Liver (tissue), 3 donors: ENCODE results near the gene IRAG1.

Experiments
- ATF3 ChIP-seq: IDR thresholded peaks from 2 replicates; pipeline ENCODE4 v1.6.1; 2016; ENCODE audit warnings: antibody characterized with exemption
- CTCF ChIP-seq: fragments of 150-350 bp; IDR thresholded peaks from 2 replicates; pipeline ENCODE4 v1.5.1; 2017; ENCODE audit warnings: improper control_type of control experiment, low read depth, low read length; ENCODE audit not compliant: missing input control
- EGR1 ChIP-seq, 2 donors: IDR thresholded peaks; 2 replicates each; pipeline ENCODE4 v1.6.1; 2016 to 2018; ENCODE audit warnings: antibody characterized with exemption in 2 of 2, low read depth in 2 of 2
- FOXA1 ChIP-seq: IDR thresholded peaks from 2 replicates; pipeline ENCODE4 v1.6.1; 2016; ENCODE audit warnings: antibody characterized with exemption
- GABPA ChIP-seq, 2 donors: IDR thresholded peaks in 1 of 2; conservative IDR thresholded peaks in 1 of 2; 2 replicates each; pipeline ENCODE4 v1.6.1; 2016; ENCODE audit warnings: antibody characterized with exemption in 2 of 2, mild to moderate bottlenecking in 1 of 2, moderate library complexity in 1 of 2
- JUND ChIP-seq, 2 donors: IDR thresholded peaks; 2 replicates each; pipeline ENCODE4 v1.6.1; 2016; ENCODE audit warnings: antibody characterized with exemption in 2 of 2
- MAX ChIP-seq: IDR thresholded peaks from 2 replicates; pipeline ENCODE4 v1.6.1; 2016; ENCODE audit warnings: antibody characterized with exemption
- NR2F2 ChIP-seq: IDR thresholded peaks from 2 replicates; pipeline ENCODE4 v1.6.1; 2016; ENCODE audit warnings: antibody characterized with exemption
- RAD21 ChIP-seq, 2 donors: IDR thresholded peaks; 2 replicates each; pipeline ENCODE4 v1.6.1; 2016; ENCODE audit warnings: antibody characterized with exemption in 2 of 2, mild to moderate bottlenecking in 2 of 2
- REST ChIP-seq: IDR thresholded peaks from 2 replicates; pipeline ENCODE4 v1.6.1; 2016; ENCODE audit warnings: antibody characterized with exemption, mild to moderate bottlenecking
- RXRA ChIP-seq, 2 donors: IDR thresholded peaks; 2 replicates each; pipeline ENCODE4 v1.6.1; 2017 to 2018; ENCODE audit warnings: antibody characterized with exemption in 2 of 2, mild to moderate bottlenecking in 1 of 2
- TAF1 ChIP-seq: conservative IDR thresholded peaks from 2 replicates; pipeline ENCODE4 v1.6.1; 2016; ENCODE audit warnings: antibody characterized with exemption, mild to moderate bottlenecking
- YY1 ChIP-seq: IDR thresholded peaks from 2 replicates; pipeline ENCODE4 v1.6.1; 2016; ENCODE audit warnings: antibody characterized with exemption, mild to moderate bottlenecking
- ZBTB33 ChIP-seq: IDR thresholded peaks from 2 replicates; pipeline ENCODE4 v1.6.1; 2016; ENCODE audit warnings: antibody characterized with exemption
- donor health status: healthy.
- donor health status: healthy.

GRCh38 chr11:10694486-10695239, 1.1 kb upstream of the IRAG1 start:
- no peak for TF ChIP-seq TAF1
- no peak for TF ChIP-seq CTCF
- TF ChIP-seq EGR1 (IDR thresholded peaks at IDR 0.05; ENCODE audit: low read depth in 2 of 2): no peak
- TF ChIP-seq MAX: no peak
- no peak for TF ChIP-seq RAD21 (IDR thresholded peaks at IDR 0.05)
- no peak for TF ChIP-seq REST
- TF ChIP-seq NR2F2: no peak
- no peak for TF ChIP-seq ATF3
- TF ChIP-seq ZBTB33: no peak
- no peak for TF ChIP-seq RXRA (IDR thresholded peaks at IDR 0.05)
- no peak for TF ChIP-seq JUND (IDR thresholded peaks at IDR 0.05)
- TF ChIP-seq FOXA1: no peak
- TF ChIP-seq YY1: no peak
- TF ChIP-seq GABPA (IDR thresholded peaks at IDR 0.05 in 1 of 2, conservative IDR thresholded peaks at IDR 0.05 in 1 of 2): no peak
